Mammary epithelial cell (primary cell): ENCODE data around the gene IRAK3.

Experiments
- CTCF ChIP-seq, 2 donors: IDR thresholded peaks in 1 of 2; conservative IDR thresholded peaks in 1 of 2; 2 replicates each; pipeline ENCODE4 v1.5.1; 2011 to 2012; ENCODE audit warnings: inconsistent platforms in 2 of 2, low read length in 2 of 2, mild to moderate bottlenecking in 2 of 2, control low read depth in 1 of 2, low read depth in 1 of 2; ENCODE audit not compliant: insufficient read depth in 1 of 2; ENCODE audit errors: extremely low read depth in 1 of 2
- EZH2 ChIP-seq: IDR thresholded peaks from 2 replicates; pipeline ENCODE4 v1.6.1; 2012; ENCODE audit warnings: low read length, inconsistent platforms, borderline replicate concordance

DNA sequence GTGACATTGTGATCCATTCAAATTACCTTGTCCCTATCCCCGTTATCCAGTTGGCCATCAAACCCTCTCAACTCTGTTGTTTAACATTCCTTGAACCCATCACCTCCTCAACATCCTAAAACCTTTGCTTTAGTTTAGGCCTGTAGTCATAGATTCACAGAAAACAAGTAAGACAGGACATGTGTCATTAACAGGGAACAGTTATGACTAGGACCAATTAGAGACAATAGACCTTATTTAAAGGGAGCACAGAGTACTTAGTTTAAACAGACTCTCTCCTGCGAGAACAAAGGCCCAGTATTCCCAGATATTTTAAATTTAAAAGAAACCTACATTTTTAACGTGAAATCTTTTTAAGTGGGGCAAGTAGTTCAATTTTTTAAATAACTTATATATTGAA, 93.2 kb downstream of the IRAK3 start:
- no peak for TF ChIP-seq CTCF (conservative IDR thresholded peaks at IDR 0.05 in 1 of 2, IDR thresholded peaks at IDR 0.05 in 1 of 2; ENCODE audit: extremely low read depth in 1 of 2, insufficient read depth in 1 of 2, low read depth in 1 of 2, low read length in 2 of 2)
- TF ChIP-seq EZH2, result no peak
